NCI-H2196 treated with DMSO at 0.1 percent for 48 hours (cell line): ENCODE results near the gene ZNF831.

Source experiments
- DNase-seq: peaks from one replicate; lab custom pipeline; 2025; ENCODE audit not compliant: unreplicated experiment; lab: John Stamatoyannopoulos, UW

Gene ZNF831

GRCh38 chr20:59297686-59298085, 134.1 kb downstream of the ZNF831 start:
- no peak for DNase-seq

- no peak for DNase-seq
These were observed 136.3 kb downstream of the ZNF831 start for GRCh38 chr20:59299945-59300332.

- no peak for DNase-seq
These were observed 136.9 kb downstream of the ZNF831 start, which contains the start of gene EDN3 for GRCh38 chr20:59300333-59301081. TSS of gene EDN3 (plus strand) at chr20:59300611. CDS start at chr20:59300813, 202 bp downstream.

DNA sequence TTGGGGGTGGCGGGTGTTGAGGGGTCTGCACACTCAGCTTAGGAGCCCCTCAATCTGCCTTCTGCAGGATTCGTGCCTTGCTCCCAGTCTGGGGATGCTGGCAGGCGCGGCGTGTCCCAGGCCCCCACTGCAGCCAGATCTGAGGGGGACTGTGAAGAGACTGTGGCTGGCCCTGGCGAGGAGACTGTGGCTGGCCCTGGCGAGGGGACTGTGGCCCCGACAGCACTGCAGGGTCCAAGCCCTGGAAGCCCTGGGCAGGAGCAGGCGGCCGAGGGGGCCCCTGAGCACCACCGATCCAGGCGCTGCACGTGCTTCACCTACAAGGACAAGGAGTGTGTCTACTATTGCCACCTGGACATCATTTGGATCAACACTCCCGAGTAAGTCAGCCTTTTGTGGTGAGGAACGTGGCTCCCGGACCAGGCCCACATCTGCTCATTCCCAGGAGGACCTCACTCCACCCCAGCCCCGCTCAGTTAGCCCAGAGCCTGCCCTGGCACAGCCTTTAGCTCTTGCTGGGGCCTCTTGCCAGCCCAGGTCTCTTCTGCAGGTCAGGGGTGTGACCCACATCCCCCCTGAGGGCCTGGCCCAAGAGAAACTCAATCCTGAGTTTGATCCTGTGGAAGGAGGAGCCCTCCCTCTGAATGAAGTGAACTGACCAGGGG, 137.9 kb downstream of the ZNF831 start:
- DNase-seq, result no peak

- DNase-seq, result no peak
These were observed 142.5 kb downstream of the ZNF831 start for GRCh38 chr20:59305908-59306655.

GRCh38 chr20:59307270-59307669, 143.6 kb downstream of the ZNF831 start:
- DNase-seq, result no peak
